Neutrophil (primary cell): ENCODE measurements around the gene RFC4.
A peak's percentile ranks its signal among the peaks of the same experiment; 100 is the strongest.

Experiments
- H3K27ac ChIP-seq: fragments of 200-600 bp; sonication (generic); 2 replicates; pipeline ENCODE4 v1.5.1; 2016; ENCODE audit warnings: mild to moderate bottlenecking, moderate library complexity
- H3K27me3 ChIP-seq: fragments of 200-600 bp; sonication (generic); 2 replicates; pipeline ENCODE4 v1.6.0; 2016; ENCODE audit warnings: mild to moderate bottlenecking
- H3K36me3 ChIP-seq: fragments of 200-600 bp; sonication (generic); 2 replicates; pipeline ENCODE4 v1.5.1; 2017
- H3K4me1 ChIP-seq, 2 experiments: fragments of 200-600 bp in 1 of 2; sonication (generic) in 1 of 2; 1 replicate in 1 of 2; 2 replicates in 1 of 2; pipeline versions ENCODE4 v1.5.1 to v1.6.1; 2013 to 2016; ENCODE audit warnings: low read depth in 1 of 2, low read length in 1 of 2, mild to moderate bottlenecking in 1 of 2, moderate library complexity in 1 of 2; ENCODE audit not compliant: control insufficient read depth in 1 of 2, insufficient read depth in 1 of 2
- H3K4me3 ChIP-seq, 2 experiments: fragments of 200-600 bp in 1 of 2; sonication (generic) in 1 of 2; 1 replicate in 1 of 2; 2 replicates in 1 of 2; pipeline ENCODE4 v1.5.1; 2013 to 2016; ENCODE audit warnings: low read depth in 1 of 2, low read length in 1 of 2, mild to moderate bottlenecking in 1 of 2, moderate library complexity in 1 of 2
- H3K9me3 ChIP-seq: fragments of 200-600 bp; sonication (generic); 2 replicates; pipeline ENCODE4 v1.5.1; 2016
- TF ChIP-seq, protein P1 (sequence below): fragments of 200-600 bp; sonication (generic); IDR thresholded peaks from 2 replicates; pipeline ENCODE4 v1.5.1; 2016; ENCODE audit warnings: antibody characterized with exemption

RFC4 gene

DNA sequence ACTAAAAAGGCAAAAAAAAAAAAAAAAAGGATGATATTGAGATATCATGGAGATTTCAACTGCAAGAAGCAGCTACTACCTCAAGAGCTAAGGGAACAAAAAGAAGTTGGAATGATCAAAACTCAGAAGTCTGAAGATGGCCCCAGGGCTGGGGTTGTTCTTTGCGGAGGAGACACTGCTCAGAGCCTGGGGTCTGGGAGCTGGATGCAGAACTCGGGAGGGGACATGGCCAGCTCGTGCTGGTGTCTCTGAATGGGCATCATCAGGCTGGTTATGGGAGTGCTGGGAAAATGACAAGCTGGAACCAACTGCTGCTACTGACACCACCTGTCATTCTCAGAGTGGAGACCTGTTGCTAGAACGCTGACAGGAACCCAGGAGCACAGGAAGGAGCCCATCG is 22.1 kb upstream of the RFC4 start:
- no peak overlapping the region for H3K4me3 ChIP-seq
- peaks cover 21 to 26% of the 10 kb centered on the region in 2 experiments for H3K4me1 ChIP-seq
- no peaks in the 10 kb centered on the region for H3K36me3 ChIP-seq
- TF ChIP-seq, protein P1, sequence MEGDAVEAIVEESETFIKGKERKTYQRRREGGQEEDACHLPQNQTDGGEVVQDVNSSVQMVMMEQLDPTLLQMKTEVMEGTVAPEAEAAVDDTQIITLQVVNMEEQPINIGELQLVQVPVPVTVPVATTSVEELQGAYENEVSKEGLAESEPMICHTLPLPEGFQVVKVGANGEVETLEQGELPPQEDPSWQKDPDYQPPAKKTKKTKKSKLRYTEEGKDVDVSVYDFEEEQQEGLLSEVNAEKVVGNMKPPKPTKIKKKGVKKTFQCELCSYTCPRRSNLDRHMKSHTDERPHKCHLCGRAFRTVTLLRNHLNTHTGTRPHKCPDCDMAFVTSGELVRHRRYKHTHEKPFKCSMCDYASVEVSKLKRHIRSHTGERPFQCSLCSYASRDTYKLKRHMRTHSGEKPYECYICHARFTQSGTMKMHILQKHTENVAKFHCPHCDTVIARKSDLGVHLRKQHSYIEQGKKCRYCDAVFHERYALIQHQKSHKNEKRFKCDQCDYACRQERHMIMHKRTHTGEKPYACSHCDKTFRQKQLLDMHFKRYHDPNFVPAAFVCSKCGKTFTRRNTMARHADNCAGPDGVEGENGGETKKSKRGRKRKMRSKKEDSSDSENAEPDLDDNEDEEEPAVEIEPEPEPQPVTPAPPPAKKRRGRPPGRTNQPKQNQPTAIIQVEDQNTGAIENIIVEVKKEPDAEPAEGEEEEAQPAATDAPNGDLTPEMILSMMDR: no peak
- no peak overlapping the region for H3K27ac ChIP-seq
- H3K27me3 ChIP-seq: peaks cover 85% of the 10 kb centered on the region
- no peaks in the 10 kb centered on the region for H3K9me3 ChIP-seq

GRCh38 chr3:186826976-186827857 is 20.9 kb upstream of the RFC4 start:
- H3K4me3 ChIP-seq: peak overlapping the region; percentile 59 to 93
- no peaks in the 10 kb centered on the region for H3K9me3 ChIP-seq
- H3K36me3 ChIP-seq: no peaks in the 10 kb centered on the region
- no peak overlapping the region for H3K27ac ChIP-seq
- H3K4me1 ChIP-seq: peaks cover 15 to 20% of the 10 kb centered on the region in 2 experiments
- TF ChIP-seq, protein P1: no peak
- H3K27me3 ChIP-seq: peaks cover 97% of the 10 kb centered on the region

GRCh38 chr3:186826410-186826975 is 20.2 kb upstream of the RFC4 start:
- peaks cover 98% of the 10 kb centered on the region for H3K27me3 ChIP-seq
- TF ChIP-seq, protein P1: no peak
- peak overlapping the region; percentile 59 to 93 for H3K4me3 ChIP-seq
- peaks cover 15 to 20% of the 10 kb centered on the region in 2 experiments for H3K4me1 ChIP-seq
- H3K9me3 ChIP-seq: no peaks in the 10 kb centered on the region
- no peaks in the 10 kb centered on the region for H3K36me3 ChIP-seq
- no peak overlapping the region for H3K27ac ChIP-seq

- H3K36me3 ChIP-seq: no peaks in the 10 kb centered on the region
- no peaks in the 10 kb centered on the region for H3K9me3 ChIP-seq
- peaks cover 92% of the 10 kb centered on the region for H3K27me3 ChIP-seq
- no peak overlapping the region for H3K27ac ChIP-seq
- TF ChIP-seq, protein P1: no peak
- no peak overlapping the region for H3K4me3 ChIP-seq
- H3K4me1 ChIP-seq: peaks cover 15 to 20% of the 10 kb centered on the region in 2 experiments
Observed at GRCh38 chr3:186825872-186826409, 19.7 kb upstream of the RFC4 start.

- H3K4me1 ChIP-seq: peaks cover 15 to 20% of the 10 kb centered on the region in 2 experiments
- H3K27me3 ChIP-seq: peaks cover 86% of the 10 kb centered on the region
- H3K27ac ChIP-seq: no peak overlapping the region
- TF ChIP-seq, protein P1: no peak
- no peaks in the 10 kb centered on the region for H3K9me3 ChIP-seq
- no peak overlapping the region for H3K4me3 ChIP-seq
- no peaks in the 10 kb centered on the region for H3K36me3 ChIP-seq
Observed at GRCh38 chr3:186825294-186825821, 19.1 kb upstream of the RFC4 start.
